ENCODE measurements around the gene CTF1. TPM values are rescaled to one million over a fixed set of nuclear protein-coding genes. Genes with fewer than 3 reads are reported as not detected.
A peak's percentile ranks its signal among the peaks of the same experiment; 100 is the strongest.

CTF1 gene
- total RNA-seq, 4 donors from 2014 or later, result 2.3 to 20.6 (median 13.8) TPM; not detected in 1

- no peak overlapping the region for H3K4me3 ChIP-seq
- H3K9me3 ChIP-seq, result no peaks in the 10 kb centered on the region
- no peak overlapping the region for H3K27ac ChIP-seq
- TF ChIP-seq CTCF (IDR thresholded peaks at IDR 0.05) (no peak), POLR2A (IDR thresholded peaks at IDR 0.05) (no peak)
- no peaks in the 10 kb centered on the region for H3K36me3 ChIP-seq
- H3K27me3 ChIP-seq, result no peaks in the 10 kb centered on the region
- DNase-seq, result no peak
- no peaks in the 10 kb centered on the region for H3K4me1 ChIP-seq
- intact Hi-C loops (cut with DNase I; ENCODE audit: low total_unique reads), result no loop called here
These were observed 14.1 kb downstream of the CTF1 start for GRCh38 chr16:30910427-30911029.

- intact Hi-C loops (cut with DNase I; ENCODE audit: low total_unique reads), result no loop called here
- Histone ChIP-seq H3K27ac (no peak overlapping the region), H3K27me3 (no peaks in the 10 kb centered on the region)
These were observed 16.5 kb downstream of the CTF1 start for GRCh38 chr16:30912794-30913412.

GRCh38 chr16:30914830-30915229, 18.4 kb downstream of the CTF1 start:
- no peak overlapping the region for H3K4me3 ChIP-seq
- no peaks in the 10 kb centered on the region for H3K27me3 ChIP-seq
- H3K27ac ChIP-seq, result no peak overlapping the region
- no peaks in the 10 kb centered on the region for H3K9me3 ChIP-seq
- DNase-seq, result no peak
- no peaks in the 10 kb centered on the region for H3K4me1 ChIP-seq
- TF ChIP-seq POLR2A (IDR thresholded peaks at IDR 0.05) (no peak), CTCF (IDR thresholded peaks at IDR 0.05) (no peak)
- no peaks in the 10 kb centered on the region for H3K36me3 ChIP-seq
- intact Hi-C loops (cut with DNase I; ENCODE audit: low total_unique reads), result loop anchor here (5.0 kb wide), 1 partner anchor 68 kb away; no protein-coding TSS in a partner anchor

More at GRCh38 chr16:30912794-30913412, 16.5 kb downstream of the CTF1 start:
- no peak for DNase-seq
- H3K4me1 ChIP-seq, result no peaks in the 10 kb centered on the region
- TF ChIP-seq POLR2A (IDR thresholded peaks at IDR 0.05) (no peak), CTCF (IDR thresholded peaks at IDR 0.05) (no peak)
- no peaks in the 10 kb centered on the region for H3K9me3 ChIP-seq
- H3K36me3 ChIP-seq, result no peaks in the 10 kb centered on the region
- H3K4me3 ChIP-seq, result no peak overlapping the region

- H3K36me3 ChIP-seq, result no peaks in the 10 kb centered on the region
- no peaks in the 10 kb centered on the region for H3K9me3 ChIP-seq
- TF ChIP-seq CTCF (IDR thresholded peaks at IDR 0.05) (no peak), POLR2A (IDR thresholded peaks at IDR 0.05) (no peak)
- H3K4me3 ChIP-seq, result no peak overlapping the region
- no peak for DNase-seq
- H3K27ac ChIP-seq, result no peak overlapping the region
- no peaks in the 10 kb centered on the region for H3K4me1 ChIP-seq
- H3K27me3 ChIP-seq, result no peaks in the 10 kb centered on the region
- intact Hi-C loops (cut with DNase I; ENCODE audit: low total_unique reads), result loop anchor here (5.0 kb wide), 1 partner anchor 71 kb away; no protein-coding TSS in a partner anchor
These were observed 22.2 kb downstream of the CTF1 start for GRCh38 chr16:30918614-30919013.

- Histone ChIP-seq H3K36me3 (no peaks in the 10 kb centered on the region), H3K27ac (peak overlapping the region; percentile 75 to 80), H3K4me1 (peaks cover 0 to 8% of the 10 kb centered on the region in 2 donors), H3K27me3 (no peaks in the 10 kb centered on the region), H3K9me3 (no peaks in the 10 kb centered on the region), H3K4me3 (no peak overlapping the region)
- TF ChIP-seq POLR2A (IDR thresholded peaks at IDR 0.05) (no peak), CTCF (IDR thresholded peaks at IDR 0.05) (no peak)
- intact Hi-C loops (cut with DNase I; ENCODE audit: low total_unique reads), result no loop called here
- DNase-seq, result no peak
These were observed 24.5 kb downstream of the CTF1 start for GRCh38 chr16:30920891-30921290.
